Neuron (in vitro differentiated cells): ENCODE measurements around the gene LEO1.

Experiments
- H2AFZ ChIP-seq: one replicate; pipeline ENCODE4 v1.6.1; 2013; ENCODE audit warnings: low read depth, mild to moderate bottlenecking, inconsistent platforms, low read length, moderate library complexity
- H3K27me3 ChIP-seq: one replicate; pipeline ENCODE4 v1.6.1; 2013; ENCODE audit warnings: low read length; ENCODE audit not compliant: insufficient read depth
- H3K36me3 ChIP-seq: one replicate; pipeline ENCODE4 v1.6.1; 2013; ENCODE audit warnings: low read length; ENCODE audit not compliant: insufficient read depth
- H3K4me1 ChIP-seq: one replicate; pipeline ENCODE4 v1.6.1; 2013; ENCODE audit warnings: low read length; ENCODE audit not compliant: insufficient read depth
- H3K4me3 ChIP-seq: 2 replicates; pipeline ENCODE4 v1.5.1; 2013; ENCODE audit warnings: mild to moderate bottlenecking, low read length, moderate library complexity
- H3K9me3 ChIP-seq: one replicate; pipeline ENCODE4 v1.6.1; 2013; ENCODE audit warnings: low read length

The LEO1 gene

GRCh38 chr15:51904931-51905330 lies 66.6 kb downstream of the LEO1 start:
- no peak overlapping the region for H3K4me3 ChIP-seq
- no peaks in the 10 kb centered on the region for H3K27me3 ChIP-seq
- H3K36me3 ChIP-seq, result peaks cover 35% of the 10 kb centered on the region
- H3K9me3 ChIP-seq, result peaks cover 2% of the 10 kb centered on the region
- H2AFZ ChIP-seq, result no peak overlapping the region
- no peaks in the 10 kb centered on the region for H3K4me1 ChIP-seq

- H3K4me3 ChIP-seq, result no peak overlapping the region
- peaks cover 37% of the 10 kb centered on the region for H3K36me3 ChIP-seq
- H3K9me3 ChIP-seq, result peaks cover 2% of the 10 kb centered on the region
- no peak overlapping the region for H2AFZ ChIP-seq
- H3K4me1 ChIP-seq, result no peaks in the 10 kb centered on the region
- no peaks in the 10 kb centered on the region for H3K27me3 ChIP-seq
These were observed 67.2 kb downstream of the LEO1 start for GRCh38 chr15:51904421-51904820.

- H3K36me3 ChIP-seq, result peaks cover 13% of the 10 kb centered on the region
- H3K27me3 ChIP-seq, result no peaks in the 10 kb centered on the region
- H3K4me1 ChIP-seq, result peaks cover 5% of the 10 kb centered on the region
- no peak overlapping the region for H2AFZ ChIP-seq
- H3K9me3 ChIP-seq, result peaks cover 4% of the 10 kb centered on the region
- H3K4me3 ChIP-seq, result no peak overlapping the region
These were observed 82.1 kb downstream of the LEO1 start for GRCh38 chr15:51889486-51889885.

- peaks cover 4% of the 10 kb centered on the region for H3K9me3 ChIP-seq
- H2AFZ ChIP-seq, result no peak overlapping the region
- peaks cover 7% of the 10 kb centered on the region for H3K36me3 ChIP-seq
- H3K27me3 ChIP-seq, result no peaks in the 10 kb centered on the region
- peaks cover 12% of the 10 kb centered on the region for H3K4me1 ChIP-seq
- no peak overlapping the region for H3K4me3 ChIP-seq
These were observed 82.9 kb downstream of the LEO1 start for GRCh38 chr15:51888593-51889195.
